Type B pancreatic cell (in vitro differentiated cells): ENCODE measurements around the gene SIK2. TPM values are rescaled to one million over a fixed set of nuclear protein-coding genes. Genes with fewer than 3 reads are reported as not detected.
A peak's percentile ranks its signal among the peaks of the same experiment; 100 is the strongest.

ENCODE experiments used
- DNase-seq: peaks from one replicate; pipeline ENCODE4 v3.0.0; 2021; ENCODE audit warnings: mixed read lengths; ENCODE audit not compliant: unreplicated experiment; ENCODE audit errors: extremely low spot score
- H3K27ac Mint-ChIP-seq: 2 replicates; pipeline ENCODE4 v1.8.0; 2021; ENCODE audit warnings: mild to moderate bottlenecking, mixed read lengths
- H3K27me3 Mint-ChIP-seq: 2 replicates; pipeline ENCODE4 v1.8.0; 2021; ENCODE audit warnings: mixed read lengths
- H3K36me3 Mint-ChIP-seq: 2 replicates; pipeline ENCODE4 v1.8.0; 2021; ENCODE audit warnings: mixed read lengths
- H3K4me1 Mint-ChIP-seq: one replicate; pipeline ENCODE4 v1.8.0; 2021; ENCODE audit warnings: mixed read lengths; ENCODE audit not compliant: unreplicated experiment
- H3K4me3 Mint-ChIP-seq: 2 replicates; pipeline ENCODE4 v1.8.0; 2021; ENCODE audit warnings: mild to moderate bottlenecking, mixed read lengths
- H3K9me3 Mint-ChIP-seq: 2 replicates; pipeline ENCODE4 v1.8.0; 2021; ENCODE audit warnings: mixed read lengths
- total RNA-seq: library from RNA; stranded (reverse); gene quantifications from 2 replicates; pipeline ENCODE4 v1.2.1, GENCODE V29; 2021; ENCODE audit warnings: low replicate concordance
- TF ChIP-seq, protein P1 (sequence below): fragments of 200-600 bp; sonication (generic); conservative IDR thresholded peaks from 2 replicates; pipeline ENCODE4 v1.5.0; 2021; ENCODE audit warnings: antibody characterized with exemption, mild to moderate bottlenecking

Gene SIK2
- total RNA-seq, 1 donor from 2014 or later, result 28.0 TPM

DNA sequence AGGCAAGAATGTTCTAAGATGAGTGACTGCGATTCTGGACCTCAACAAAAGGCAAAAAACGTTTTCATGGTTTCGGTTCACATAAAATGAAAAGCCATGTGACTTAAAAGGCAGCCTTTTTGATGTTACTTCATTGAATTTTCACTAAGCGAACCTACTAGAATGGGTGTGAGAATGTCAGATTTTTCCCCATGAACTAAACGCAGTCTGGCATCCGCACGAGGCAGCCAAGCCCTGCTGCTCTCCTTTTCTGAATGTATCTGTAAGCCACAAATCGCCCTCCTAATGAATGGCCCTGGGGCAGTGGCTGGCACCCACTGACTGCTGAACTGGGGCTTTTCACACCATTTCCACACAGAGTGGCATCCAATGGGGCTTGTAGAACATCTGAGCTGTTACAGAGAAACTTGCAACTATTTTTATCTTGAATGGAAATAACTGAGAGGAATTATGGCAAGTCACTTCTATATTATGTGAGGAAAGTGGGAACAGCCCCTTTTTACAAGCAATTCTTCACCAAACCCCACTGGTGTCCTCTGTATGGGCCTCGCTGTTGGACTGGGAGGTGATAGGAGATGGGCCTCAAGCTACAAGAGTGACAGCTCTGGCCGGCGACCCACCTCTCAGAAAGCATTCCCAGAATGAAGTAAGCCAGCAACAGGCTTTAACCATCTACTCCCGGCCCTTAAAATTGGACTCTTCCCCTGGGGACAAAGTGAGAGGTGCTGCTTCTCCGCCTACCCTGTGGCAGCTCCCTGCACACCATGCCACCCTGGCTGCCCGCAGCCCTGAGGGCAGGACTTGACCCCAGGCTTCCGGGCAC, 134.6 kb downstream of the SIK2 start:
- peaks cover 13% of the 10 kb centered on the region for H3K36me3 Mint-ChIP-seq
- DNase-seq, result no peak
- peak overlapping the region; percentile 89 for H3K27ac Mint-ChIP-seq
- no peaks in the 10 kb centered on the region for H3K27me3 Mint-ChIP-seq
- no peak overlapping the region for H3K4me3 Mint-ChIP-seq
- TF ChIP-seq, protein P1, sequence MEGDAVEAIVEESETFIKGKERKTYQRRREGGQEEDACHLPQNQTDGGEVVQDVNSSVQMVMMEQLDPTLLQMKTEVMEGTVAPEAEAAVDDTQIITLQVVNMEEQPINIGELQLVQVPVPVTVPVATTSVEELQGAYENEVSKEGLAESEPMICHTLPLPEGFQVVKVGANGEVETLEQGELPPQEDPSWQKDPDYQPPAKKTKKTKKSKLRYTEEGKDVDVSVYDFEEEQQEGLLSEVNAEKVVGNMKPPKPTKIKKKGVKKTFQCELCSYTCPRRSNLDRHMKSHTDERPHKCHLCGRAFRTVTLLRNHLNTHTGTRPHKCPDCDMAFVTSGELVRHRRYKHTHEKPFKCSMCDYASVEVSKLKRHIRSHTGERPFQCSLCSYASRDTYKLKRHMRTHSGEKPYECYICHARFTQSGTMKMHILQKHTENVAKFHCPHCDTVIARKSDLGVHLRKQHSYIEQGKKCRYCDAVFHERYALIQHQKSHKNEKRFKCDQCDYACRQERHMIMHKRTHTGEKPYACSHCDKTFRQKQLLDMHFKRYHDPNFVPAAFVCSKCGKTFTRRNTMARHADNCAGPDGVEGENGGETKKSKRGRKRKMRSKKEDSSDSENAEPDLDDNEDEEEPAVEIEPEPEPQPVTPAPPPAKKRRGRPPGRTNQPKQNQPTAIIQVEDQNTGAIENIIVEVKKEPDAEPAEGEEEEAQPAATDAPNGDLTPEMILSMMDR, result no peak
- H3K9me3 Mint-ChIP-seq, result no peaks in the 10 kb centered on the region
- peaks cover 34% of the 10 kb centered on the region for H3K4me1 Mint-ChIP-seq

DNA sequence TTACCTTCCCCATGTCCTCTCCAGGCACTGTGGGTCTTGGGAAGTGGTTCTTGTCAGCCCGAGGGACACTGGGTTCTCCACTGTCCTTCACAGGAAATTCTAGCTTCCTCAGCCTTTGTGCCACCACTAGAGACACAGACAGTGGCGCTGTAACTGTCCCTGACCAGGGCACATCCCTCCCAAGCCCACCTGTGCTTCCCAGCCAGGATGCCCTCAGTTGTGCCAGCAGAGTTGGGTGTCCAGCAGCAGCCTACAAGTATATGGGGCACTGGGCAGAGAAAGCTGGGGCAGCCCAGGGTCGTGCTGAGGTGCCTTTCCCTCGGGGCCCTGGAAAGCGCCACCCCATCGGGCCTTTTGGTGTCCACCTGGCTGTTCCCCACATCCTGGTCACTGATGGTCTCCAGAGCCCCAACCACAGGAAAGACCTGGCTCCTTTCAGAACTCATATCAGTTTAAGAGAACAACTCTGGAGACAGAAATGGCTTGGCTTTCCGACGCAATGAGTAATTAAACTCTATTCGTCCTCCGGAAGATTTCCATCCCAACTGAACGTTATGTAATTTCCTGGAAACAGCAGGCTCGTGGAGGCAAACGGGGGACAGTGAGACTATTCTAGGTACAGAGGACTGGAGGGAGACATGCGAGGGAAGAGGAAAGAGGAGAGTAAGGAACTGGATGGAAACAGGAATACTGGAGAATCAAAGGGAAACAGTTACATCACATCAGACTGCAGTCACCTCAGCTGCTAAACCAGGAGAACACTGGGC, 135.4 kb downstream of the SIK2 start:
- H3K4me1 Mint-ChIP-seq, result peaks cover 33% of the 10 kb centered on the region
- H3K9me3 Mint-ChIP-seq, result no peaks in the 10 kb centered on the region
- H3K4me3 Mint-ChIP-seq, result no peak overlapping the region
- TF ChIP-seq, protein P1, result no peak
- H3K27ac Mint-ChIP-seq, result peak overlapping the region; percentile 63
- no peaks in the 10 kb centered on the region for H3K27me3 Mint-ChIP-seq
- peaks cover 15% of the 10 kb centered on the region for H3K36me3 Mint-ChIP-seq
- no peak for DNase-seq

DNA sequence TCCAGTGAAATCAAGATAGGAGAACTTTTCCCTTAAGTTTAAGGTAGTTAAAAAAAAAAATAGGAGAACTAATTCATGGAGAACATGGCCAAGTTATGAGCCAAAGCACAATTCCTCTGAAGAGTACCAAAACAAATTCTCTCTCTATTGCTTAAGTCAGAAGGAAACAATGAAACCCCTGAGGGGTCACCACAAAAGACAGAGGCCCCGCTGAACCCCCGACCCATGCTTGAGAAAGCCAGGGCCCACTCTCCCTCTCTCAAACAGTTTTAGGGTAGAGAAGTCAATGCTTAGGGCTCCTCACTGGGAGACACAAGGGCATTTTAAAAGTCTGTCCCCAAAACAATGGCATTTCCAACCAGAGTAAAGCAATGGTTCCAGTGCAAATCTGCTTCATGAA, 137.1 kb downstream of the SIK2 start:
- TF ChIP-seq, protein P1, result no peak
- no peaks in the 10 kb centered on the region for H3K27me3 Mint-ChIP-seq
- peaks cover 33% of the 10 kb centered on the region for H3K4me1 Mint-ChIP-seq
- no peak overlapping the region for H3K27ac Mint-ChIP-seq
- H3K36me3 Mint-ChIP-seq, result peaks cover 23% of the 10 kb centered on the region
- no peak overlapping the region for H3K4me3 Mint-ChIP-seq
- no peaks in the 10 kb centered on the region for H3K9me3 Mint-ChIP-seq
- no peak for DNase-seq

DNA sequence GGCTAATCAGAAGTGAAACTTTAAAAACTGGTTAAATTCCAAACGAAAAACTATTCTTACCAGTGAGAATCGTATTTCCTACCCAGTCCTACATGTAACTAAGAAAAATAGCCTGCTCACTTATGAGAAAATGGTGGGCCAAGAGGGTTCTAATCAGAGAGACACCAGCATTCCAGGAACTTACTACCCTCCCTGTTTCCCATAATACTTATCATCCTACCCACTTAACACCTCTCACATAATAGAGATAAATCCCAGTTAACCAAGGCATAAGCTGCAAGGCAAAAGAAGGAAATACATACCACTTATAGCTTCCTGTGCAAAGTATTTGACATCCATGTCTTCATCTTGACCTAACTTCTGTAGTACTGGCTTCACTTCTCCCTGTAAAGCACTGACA, 139.5 kb downstream of the SIK2 start:
- no peaks in the 10 kb centered on the region for H3K9me3 Mint-ChIP-seq
- no peak for DNase-seq
- H3K36me3 Mint-ChIP-seq, result peaks cover 42% of the 10 kb centered on the region
- no peak overlapping the region for H3K27ac Mint-ChIP-seq
- peaks cover 12% of the 10 kb centered on the region for H3K4me1 Mint-ChIP-seq
- H3K4me3 Mint-ChIP-seq, result no peak overlapping the region
- TF ChIP-seq, protein P1, result no peak
- no peaks in the 10 kb centered on the region for H3K27me3 Mint-ChIP-seq

DNA sequence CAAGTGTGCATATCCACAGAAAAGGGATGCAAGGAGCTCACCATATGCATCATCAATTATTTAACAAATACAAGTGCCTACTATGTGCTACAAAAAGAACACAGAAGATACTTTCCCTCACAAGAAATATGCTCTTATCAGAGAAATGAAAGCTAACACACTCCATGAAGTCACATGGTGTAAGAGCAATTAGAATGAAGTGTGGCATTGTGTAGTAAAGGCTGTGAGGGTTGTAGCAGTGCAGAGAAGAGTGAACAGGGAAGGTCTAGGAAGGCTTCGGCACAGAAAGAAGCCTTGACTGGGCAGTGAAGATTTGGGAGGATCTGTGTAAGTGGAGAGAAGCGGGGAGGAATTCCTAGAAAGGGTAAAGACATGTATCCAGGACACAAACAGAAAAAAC, 141.5 kb downstream of the SIK2 start:
- Mint-ChIP-seq H3K4me1 (no peaks in the 10 kb centered on the region), H3K4me3 (no peak overlapping the region), H3K27me3 (no peaks in the 10 kb centered on the region), H3K36me3 (peaks cover 59% of the 10 kb centered on the region), H3K9me3 (no peaks in the 10 kb centered on the region), H3K27ac (no peak overlapping the region)
- no peak for DNase-seq
- TF ChIP-seq, protein P1, result no peak
